ENCODE data around the gene NUF2.
"Not testable (repeated sequence)": the region's sequence is repeated elsewhere in the genome, so short reads cannot be mapped to it uniquely, and the experiment has no call there.

The NUF2 gene

GRCh38 chr1:163321311-163322305 lies at the start of gene NUF2:
Gene NUF2 (plus strand): TSS chr1:163321954. CDS start chr1:163326052, 4,098 bp downstream.
- peak; percentile 99 for DNase-seq (ENCODE audit: low read depth)

- DNase-seq (ENCODE audit: low read depth), result no peak
These were observed 47.9 kb upstream of the NUF2 start for GRCh38 chr1:163273766-163274441.

DNA sequence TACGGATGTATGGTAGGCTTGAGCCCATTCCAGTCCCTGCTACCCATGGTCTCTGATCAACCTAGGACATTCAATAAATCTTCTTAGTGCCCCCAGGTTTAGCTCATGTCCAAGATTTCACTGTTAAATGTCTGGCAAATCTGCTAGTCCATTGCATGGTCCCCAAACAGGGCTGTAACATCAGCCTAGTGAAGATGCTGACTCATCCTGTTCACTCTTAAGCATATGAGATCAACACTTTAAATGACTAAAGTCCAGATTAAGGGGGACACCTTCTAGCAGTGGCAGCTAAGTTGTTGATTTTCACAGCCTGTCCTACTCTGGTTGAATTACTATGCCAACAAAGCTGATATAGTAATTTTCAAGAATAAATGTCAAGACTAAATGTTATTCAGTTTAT lies 46.5 kb upstream of the NUF2 start:
- DNase-seq (ENCODE audit: low read depth), result peak; percentile 8

- DNase-seq (ENCODE audit: low read depth), result no peak
These were observed 43.2 kb upstream of the NUF2 start for GRCh38 chr1:163278602-163279001.

DNA sequence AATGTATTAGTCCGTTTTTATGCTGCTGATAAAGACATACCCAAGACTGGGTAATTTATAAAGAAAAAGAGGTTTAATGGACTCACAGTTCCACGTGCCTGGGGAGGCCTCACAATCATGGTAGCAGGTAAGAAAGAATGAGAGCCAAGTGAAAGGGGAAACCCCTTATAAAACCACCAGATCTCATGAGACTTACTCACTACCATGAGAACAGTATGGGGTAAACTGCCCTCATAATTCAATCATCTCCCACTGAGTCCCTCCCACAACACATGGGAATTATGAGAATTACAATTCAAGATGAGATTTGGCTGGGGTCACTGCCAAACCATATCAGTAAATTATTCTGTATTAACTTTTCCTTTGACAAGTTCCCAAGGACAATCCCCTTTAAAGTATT lies 36.9 kb upstream of the NUF2 start:
- not testable (repeated sequence) for DNase-seq (ENCODE audit: low read depth)

GRCh38 chr1:163290025-163290640 lies 31.6 kb upstream of the NUF2 start:
- no peak for DNase-seq (ENCODE audit: low read depth)

DNA sequence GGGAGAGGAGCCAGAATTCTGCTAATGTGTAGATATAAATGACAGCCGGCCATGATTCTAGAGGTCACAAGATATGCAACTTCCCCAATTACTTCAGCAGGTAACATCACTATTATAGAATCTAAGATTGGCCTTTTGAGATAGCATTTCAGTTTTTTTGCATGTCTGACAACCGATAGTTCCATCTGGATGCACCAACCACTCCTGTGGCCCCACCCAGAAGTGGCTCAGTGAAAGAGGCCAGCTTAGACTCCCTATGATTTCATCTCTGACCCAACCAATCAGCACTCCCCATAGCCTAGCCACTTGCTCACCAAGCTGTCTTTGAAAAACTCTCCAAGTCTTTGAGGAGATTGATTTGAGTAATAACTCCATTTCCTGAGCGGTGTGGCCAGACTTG lies 30.3 kb upstream of the NUF2 start:
- no peak for DNase-seq (ENCODE audit: low read depth)

DNA sequence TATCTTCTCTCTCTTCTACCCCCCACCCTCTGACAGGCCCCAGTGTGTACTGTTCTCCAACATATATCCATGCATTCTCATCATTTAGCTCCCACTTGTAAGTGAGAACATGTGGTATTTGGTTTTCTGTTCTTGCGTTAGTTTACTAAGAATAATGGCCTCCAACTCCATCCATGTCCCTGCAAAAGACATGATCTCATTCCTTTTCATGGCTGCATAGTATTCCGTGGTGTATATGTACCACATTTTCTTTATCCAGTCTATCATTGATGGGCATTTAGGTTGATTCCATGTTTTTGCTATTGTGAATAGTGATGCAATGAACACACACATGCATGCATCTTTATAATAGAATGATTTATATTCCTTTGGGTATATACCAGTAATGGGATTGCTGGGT lies 29.6 kb upstream of the NUF2 start:
- not testable (repeated sequence) for DNase-seq (ENCODE audit: low read depth)

- DNase-seq (ENCODE audit: low read depth), result not testable (repeated sequence)
These were observed 28.3 kb upstream of the NUF2 start for GRCh38 chr1:163293497-163293896.

GRCh38 chr1:163295949-163296348 lies 25.8 kb upstream of the NUF2 start:
- no peak for DNase-seq (ENCODE audit: low read depth)

DNA sequence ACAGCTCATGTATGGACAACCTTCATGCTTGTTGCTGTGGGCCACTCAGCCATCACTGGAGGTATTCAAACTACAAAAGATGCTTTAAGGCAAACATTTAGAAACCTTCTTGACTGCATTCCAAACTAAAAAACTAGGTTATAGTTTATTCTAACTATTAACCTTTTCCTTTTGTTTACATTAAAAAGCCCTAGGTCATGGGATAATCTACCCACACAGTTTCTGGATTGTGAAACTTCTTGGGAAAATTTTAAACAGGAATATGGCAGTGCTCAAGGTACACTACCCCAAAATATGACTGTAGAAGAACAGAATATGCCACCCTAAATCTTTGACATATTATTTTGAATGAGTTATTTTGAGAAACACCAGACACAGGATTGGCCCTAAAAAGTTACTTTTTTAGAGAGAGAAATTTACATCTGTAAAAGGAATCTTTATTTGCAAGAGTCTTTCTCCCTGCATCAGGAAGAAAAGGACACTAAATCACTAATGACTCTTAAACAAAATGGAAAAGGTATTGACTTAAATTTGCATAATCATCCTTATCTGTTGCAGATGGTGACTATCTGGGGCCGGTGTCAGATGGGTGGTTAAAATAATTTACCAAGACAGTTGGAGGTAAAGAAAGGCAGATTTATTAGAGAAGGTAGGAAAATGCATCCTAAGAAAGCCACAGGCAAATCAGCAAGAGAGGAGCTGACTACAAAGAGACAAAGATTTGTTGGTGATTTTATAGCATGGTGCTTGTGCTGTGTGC lies 25.1 kb upstream of the NUF2 start:
- no peak for DNase-seq (ENCODE audit: low read depth)

DNA sequence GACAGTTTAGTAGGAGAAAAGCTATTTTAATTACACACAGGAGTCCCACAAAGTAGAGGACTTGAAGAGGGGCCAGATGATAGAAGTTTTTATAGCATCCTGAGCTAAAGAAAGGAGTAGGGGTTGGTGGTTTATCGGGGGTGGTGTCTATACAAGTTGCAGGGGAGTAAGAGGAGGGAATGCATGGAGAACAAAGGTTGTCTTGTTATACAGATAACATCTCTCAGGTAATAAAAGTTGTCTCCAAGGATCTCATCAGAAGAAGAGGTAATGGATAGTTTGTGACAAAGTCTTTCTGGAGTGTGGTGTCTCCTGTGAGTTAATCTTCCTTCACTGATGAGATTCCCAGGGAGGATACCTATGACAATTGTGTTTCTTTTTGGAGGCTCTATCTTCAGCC lies 23.4 kb upstream of the NUF2 start:
- DNase-seq (ENCODE audit: low read depth), result no peak

DNA sequence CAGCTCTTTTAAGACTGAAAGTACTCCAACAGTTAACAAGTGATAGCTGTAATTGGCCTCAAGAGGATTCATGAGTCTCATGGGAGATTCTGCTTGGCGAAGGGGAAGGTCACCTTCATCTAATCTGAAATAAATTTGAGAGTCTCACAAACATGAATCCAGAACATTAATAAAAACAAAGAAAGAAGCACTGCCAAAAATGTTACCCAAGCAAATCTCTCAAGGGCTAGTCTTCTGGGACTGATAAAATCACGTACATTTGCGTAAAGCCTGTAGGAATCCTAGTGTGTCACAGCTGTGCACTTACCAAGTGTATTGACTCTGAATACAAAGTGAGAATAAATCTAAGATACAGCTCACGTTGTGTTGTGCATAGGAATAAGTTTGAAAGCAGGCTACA lies 21.2 kb upstream of the NUF2 start:
- no peak for DNase-seq (ENCODE audit: low read depth)

- DNase-seq (ENCODE audit: low read depth), result no peak
These were observed 18.2 kb upstream of the NUF2 start for GRCh38 chr1:163303561-163303960.

GRCh38 chr1:163305441-163305840 lies 16.3 kb upstream of the NUF2 start:
- no peak for DNase-seq (ENCODE audit: low read depth)

- peak; percentile 95 for DNase-seq (ENCODE audit: low read depth)
These were observed 14.1 kb upstream of the NUF2 start for GRCh38 chr1:163307479-163308171.

DNA sequence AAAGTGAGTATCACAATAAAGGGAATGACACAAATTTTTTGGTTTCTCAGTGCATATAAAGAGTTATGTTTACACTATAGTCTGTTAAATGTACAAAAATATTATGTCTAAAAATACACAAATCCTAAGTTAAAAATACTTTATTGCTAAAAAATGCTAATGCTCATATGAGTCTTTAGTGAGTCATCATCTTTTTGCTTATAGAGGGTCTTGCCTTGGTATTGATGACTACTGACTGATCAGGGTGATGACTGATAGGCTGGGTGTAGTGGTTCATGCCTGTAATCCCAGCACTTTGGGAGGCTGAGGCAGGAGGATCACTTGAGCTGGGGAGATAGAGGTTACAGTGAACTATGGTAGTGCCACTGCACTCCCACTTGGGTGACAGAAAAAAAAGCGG lies 12.9 kb upstream of the NUF2 start:
- DNase-seq (ENCODE audit: low read depth), result peak; percentile 80

GRCh38 chr1:163315773-163316374 lies 5.9 kb upstream of the NUF2 start:
- peak; percentile 72 for DNase-seq (ENCODE audit: low read depth)

DNA sequence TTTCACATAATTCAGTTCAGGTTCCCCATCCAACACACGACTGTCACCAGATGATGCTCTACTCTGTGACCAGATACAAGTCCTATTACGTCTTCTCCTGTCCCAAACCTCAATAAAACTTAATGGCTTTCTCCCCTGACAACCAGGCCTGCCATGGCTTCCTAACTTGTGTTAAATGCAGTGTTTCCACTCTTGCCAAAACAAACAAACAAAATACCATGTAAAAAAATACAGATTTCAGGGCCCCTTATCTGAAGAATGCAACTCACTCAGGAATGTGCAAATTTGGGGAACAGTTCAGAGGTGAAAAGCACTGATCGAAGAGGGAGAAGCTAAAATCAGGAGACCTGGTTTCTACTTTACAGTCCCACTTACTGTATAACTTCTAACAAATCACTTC lies 863 bp upstream of the NUF2 start:
- peak; percentile 23 for DNase-seq (ENCODE audit: low read depth)

DNA sequence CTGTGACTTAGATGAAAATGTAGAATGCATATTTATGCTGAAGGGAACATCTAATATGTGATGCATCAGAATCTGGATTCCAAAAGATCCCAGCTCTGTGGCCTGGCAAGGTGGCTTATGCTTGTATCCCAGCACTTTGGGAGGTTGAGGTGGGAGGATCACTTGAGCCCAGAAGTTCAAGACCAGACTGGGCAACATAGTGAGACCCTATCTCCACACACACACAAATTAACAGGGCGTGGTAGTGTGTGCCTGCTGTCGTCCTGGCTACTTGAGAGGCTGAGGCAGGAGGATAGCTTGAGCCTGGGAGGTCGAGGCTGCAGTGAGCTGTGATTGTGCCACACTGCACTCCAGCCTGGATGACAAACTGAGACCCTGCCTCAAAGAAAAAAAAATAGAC lies 1.6 kb downstream of the NUF2 start:
- DNase-seq (ENCODE audit: low read depth), result not testable (repeated sequence)

DNA sequence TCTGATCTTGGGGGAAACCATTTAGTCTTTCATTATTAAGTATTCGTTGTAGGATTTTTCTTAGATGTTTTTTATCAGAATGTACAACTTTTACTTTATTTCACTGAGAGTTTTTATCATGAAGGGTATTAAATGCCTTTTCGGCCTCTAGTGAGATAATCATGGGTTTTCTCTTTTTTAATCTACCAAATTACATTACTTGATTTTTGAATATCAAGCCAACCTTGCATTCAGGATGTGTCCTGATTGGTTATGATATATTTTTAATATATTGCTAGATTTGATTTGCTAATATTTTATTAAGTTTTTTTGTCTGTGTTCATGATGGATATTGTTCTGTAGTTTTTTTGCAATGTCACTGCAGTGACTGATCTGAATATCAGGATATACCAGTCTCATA lies 9.4 kb downstream of the NUF2 start:
- no peak for DNase-seq (ENCODE audit: low read depth)

All from ELR (cell line).